WI38 (cell line): ENCODE data around the gene SLC6A17.

ENCODE experiments used
- H3K4me3 ChIP-seq: 2 replicates; pipeline ENCODE4 v1.5.1; 2011; ENCODE audit warnings: low read depth, mild to moderate bottlenecking, control low read depth, low read length
- CTCF ChIP-seq: IDR thresholded peaks from 2 replicates; pipeline ENCODE4 v1.5.1; 2012; ENCODE audit warnings: low read depth, mild to moderate bottlenecking, control low read depth, low read length

Gene SLC6A17

DNA sequence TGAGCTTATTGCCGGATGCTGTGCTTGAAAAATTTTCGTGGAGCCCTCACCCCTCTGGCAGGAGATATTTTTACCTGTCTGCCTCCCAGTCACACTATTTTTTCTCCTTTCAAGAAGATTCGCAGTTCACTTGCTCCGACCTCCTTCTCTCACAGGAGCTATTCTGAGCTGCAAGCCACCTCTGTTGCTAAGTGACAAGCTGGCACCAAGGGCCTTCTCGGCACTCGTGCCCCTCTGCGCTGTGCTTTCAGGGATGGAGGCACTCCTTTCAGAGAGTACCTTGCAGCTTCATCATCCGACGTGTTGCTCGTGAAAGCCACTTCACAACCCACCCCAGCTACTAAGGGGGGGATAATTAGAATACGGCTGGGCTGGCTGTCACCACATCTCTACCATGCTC, 11.6 kb downstream of the SLC6A17 start:
- TF ChIP-seq CTCF, result no peak
- H3K4me3 ChIP-seq, result no peak overlapping the region

GRCh38 chr1:110163591-110163990, 13.3 kb downstream of the SLC6A17 start:
- no peak for TF ChIP-seq CTCF
- H3K4me3 ChIP-seq, result no peak overlapping the region

DNA sequence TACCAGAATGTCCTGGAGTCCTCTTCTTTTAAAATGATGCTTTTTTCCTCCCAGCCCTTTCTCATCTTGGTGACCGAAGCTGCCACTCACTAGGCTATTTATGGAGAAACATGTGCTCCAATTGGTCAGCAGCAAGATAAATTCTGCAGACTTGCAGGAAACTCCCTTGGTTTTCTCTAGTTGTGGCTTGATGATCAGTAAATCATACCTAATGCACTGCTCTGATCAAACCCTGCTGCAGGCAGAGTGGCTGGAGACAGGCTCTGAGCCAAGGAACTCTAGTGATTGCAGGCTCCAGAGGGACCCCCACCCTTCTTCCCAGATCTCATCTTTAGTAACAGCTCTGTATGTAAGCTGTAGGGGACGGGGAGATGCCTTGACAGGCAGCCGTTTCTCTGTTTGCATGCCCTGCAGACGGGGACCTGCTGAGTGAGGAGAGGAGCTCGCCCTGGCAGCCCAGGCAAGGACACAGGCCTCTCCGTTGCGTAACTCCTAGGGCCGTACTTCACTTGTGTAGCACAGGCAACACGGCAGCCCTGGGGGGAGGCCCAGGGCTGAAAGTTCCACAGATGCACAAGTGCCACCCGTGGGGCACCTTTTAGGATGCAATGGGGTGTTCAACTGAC, 14.5 kb downstream of the SLC6A17 start:
- no peak for TF ChIP-seq CTCF

GRCh38 chr1:110165761-110166231, 15.5 kb downstream of the SLC6A17 start:
- TF ChIP-seq CTCF, result no peak
- no peak overlapping the region for H3K4me3 ChIP-seq

More for the DNA sequence above, 14.5 kb downstream of the SLC6A17 start:
- no peak overlapping the region for H3K4me3 ChIP-seq

GRCh38 chr1:110166861-110167260, 16.6 kb downstream of the SLC6A17 start:
- no peak overlapping the region for H3K4me3 ChIP-seq
- TF ChIP-seq CTCF, result no peak

DNA sequence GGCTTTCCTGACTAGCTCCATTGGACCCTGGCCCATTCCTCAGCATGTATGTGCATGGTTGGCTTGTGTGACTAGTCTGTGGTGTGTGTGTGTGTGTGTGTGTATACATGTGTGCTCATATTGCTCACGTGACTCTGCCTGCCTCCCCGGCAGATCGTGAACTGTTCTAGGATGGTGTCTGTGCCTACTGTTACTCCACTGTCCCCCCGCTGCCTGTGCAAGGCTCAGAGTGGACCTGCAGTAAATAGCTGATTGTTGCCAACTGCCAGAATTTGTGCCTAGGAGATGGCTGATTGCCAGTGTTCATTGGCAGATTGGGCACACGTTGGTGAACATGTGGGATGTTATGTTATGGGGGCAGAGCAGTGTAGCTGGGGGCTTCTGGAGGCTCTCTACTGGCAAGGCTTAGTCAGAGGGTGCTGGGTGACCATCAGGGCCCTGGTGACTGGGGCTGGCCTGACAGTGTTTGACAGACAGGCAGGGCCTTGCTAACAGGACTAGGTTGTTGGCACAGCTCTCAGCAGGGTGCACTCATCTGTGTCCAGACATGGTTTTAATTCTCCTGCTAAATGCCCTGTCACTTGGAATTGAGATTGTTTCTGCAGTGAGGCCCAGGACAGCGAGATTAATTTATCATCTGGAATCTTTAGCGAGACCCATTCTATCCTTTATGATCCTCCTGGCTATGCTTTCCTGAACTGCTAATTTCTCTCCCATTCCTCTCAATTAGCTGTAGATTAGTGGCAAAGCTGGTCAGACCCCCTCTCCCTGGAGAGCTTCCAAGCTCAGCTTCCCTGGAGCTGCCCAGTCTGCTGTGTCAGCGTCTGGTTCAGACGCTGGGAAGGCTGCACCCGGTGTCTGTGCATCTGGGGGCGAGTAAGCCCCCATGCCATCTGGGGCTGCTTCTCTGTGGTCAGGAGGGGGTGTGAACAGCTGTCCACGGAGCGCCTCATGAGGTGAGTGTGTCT, 20.8 kb downstream of the SLC6A17 start:
- no peak overlapping the region for H3K4me3 ChIP-seq
- TF ChIP-seq CTCF, result no peak

GRCh38 chr1:110172001-110172400, 21.7 kb downstream of the SLC6A17 start:
- no peak for TF ChIP-seq CTCF
- no peak overlapping the region for H3K4me3 ChIP-seq
